Small intestine (tissue), 7 donors: Measurements from ENCODE around the gene RPS16. TPM values are rescaled to one million over a fixed set of nuclear protein-coding genes. Genes with fewer than 3 reads are reported as not detected.

ENCODE experiments used
- DNase-seq, 2 donors: peaks; one replicate each; pipeline versions ENCODE4 v3.0.0 to v3.0.0-alpha.2; 2013
- FAIRE-seq: peaks from 2 replicates; lab custom pipeline; 2012; peaks lifted over from hg19 to GRCh38; lab: Jason Lieb, UNC
- H3K27ac ChIP-seq, 3 donors: one replicate each; pipeline ENCODE4 v1.5.1; 2013; ENCODE audit warnings: low read length in 2 of 3, mild to moderate bottlenecking in 2 of 3, control low read depth in 1 of 3, inconsistent platforms in 1 of 3, low read depth in 1 of 3, moderate library complexity in 1 of 3
- H3K27me3 ChIP-seq, 3 donors: one replicate each; pipeline ENCODE4 v1.6.1; 2013; ENCODE audit warnings: low read length in 3 of 3, inconsistent platforms in 1 of 3; ENCODE audit not compliant: control insufficient read depth in 3 of 3, insufficient read depth in 3 of 3
- H3K36me3 ChIP-seq, 3 donors: one replicate each; pipeline ENCODE4 v1.6.1; 2013; ENCODE audit warnings: low read length in 3 of 3, inconsistent platforms in 1 of 3, low read depth in 1 of 3, mild to moderate bottlenecking in 1 of 3, moderate library complexity in 1 of 3; ENCODE audit not compliant: control insufficient read depth in 3 of 3, insufficient read depth in 2 of 3
- H3K4me1 ChIP-seq, 3 donors: one replicate each; pipeline ENCODE4 v1.6.1; 2013; ENCODE audit warnings: low read length in 2 of 3, inconsistent platforms in 1 of 3, low read depth in 1 of 3, mild to moderate bottlenecking in 1 of 3, moderate library complexity in 1 of 3; ENCODE audit not compliant: control insufficient read depth in 3 of 3, insufficient read depth in 2 of 3
- H3K4me3 ChIP-seq, 3 donors: one replicate each; pipeline ENCODE4 v1.5.1; 2013; ENCODE audit warnings: low read length in 3 of 3, control low read depth in 1 of 3, inconsistent platforms in 1 of 3, low read depth in 1 of 3, mild to moderate bottlenecking in 1 of 3, moderate library complexity in 1 of 3
- H3K9me3 ChIP-seq, 2 donors: one replicate each; pipeline ENCODE4 v1.6.1; 2013; ENCODE audit warnings: low read depth in 1 of 2, low read length in 1 of 2; ENCODE audit not compliant: control insufficient read depth in 2 of 2, insufficient read depth in 1 of 2
- WGBS, 3 donors: extraction: QIAGEN DNeasy Blood & Tissue Kit; methylation state at CpG; one replicate each; pipeline ENCODE4 v1.1.7; 2013; 5-methylcytosine and 5-hydroxymethylcytosine counted together
- polyA plus RNA-seq, 4 donors: library from polyadenylated mRNA; stranded (reverse) in 3 of 4; unstranded in 1 of 4; fragments of 200-250 nt in 3 of 4; fragments of 120-200 nt in 1 of 4; gene quantifications; one replicate each; pipeline versions ENCODE4 v1.2.1 to v1.2.3, GENCODE V29; 2013
- donor health status: healthy with polysubstance abuse.
- donor health status: control.
- donor health status: control.
- donor health status: Bipolar disorder and iron deficiency.
- donor health status: healthy.

Gene RPS16
- polyA plus RNA-seq, 4 donors = 1,341 to 3,643 (median 2,485) TPM

GRCh38 chr19:39384839-39385568, 50.7 kb downstream of the RPS16 start:
- no peaks in the 10 kb centered on the region for H3K27me3 ChIP-seq
- H3K9me3 ChIP-seq = no peaks in the 10 kb centered on the region
- H3K27ac ChIP-seq = no peak overlapping the region
- H3K4me3 ChIP-seq = no peak overlapping the region
- no peak for DNase-seq
- H3K4me1 ChIP-seq = peaks cover 0 to 5% (median 0%) of the 10 kb centered on the region in 3 donors
- no peak for FAIRE-seq
- WGBS, 3 donors = 71 to 81% (median 74%) methylated on average over 9 of the region's 9 CpGs
- peaks cover 10 to 94% (median 11%) of the 10 kb centered on the region in 3 donors for H3K36me3 ChIP-seq

Other genes with a start within 250 kb of the RPS16 start
- 1 to 10 TPM in 1 of 4 donors, under 1 TPM in 2, not detected in 1; 0.13 to 1.2 (median 0.45) TPM for gene NCCRP1, start 239.0 kb downstream of the RPS16 start, polyA plus RNA-seq
- gene SYCN, start 231.7 kb downstream of the RPS16 start, polyA plus RNA-seq = 1 to 10 TPM in 1 of 4 donors, not detected in 3; 2.7 TPM
- gene IFNL3, start 190.9 kb downstream of the RPS16 start, polyA plus RNA-seq = not detected
- gene IFNL4, start 187.1 kb downstream of the RPS16 start, polyA plus RNA-seq = under 1 TPM in 1 of 4 donors, not detected in 3; 0.03 TPM
- gene IFNL2, start 167.6 kb downstream of the RPS16 start, polyA plus RNA-seq = not detected
- not detected for gene IFNL1, start 139.5 kb downstream of the RPS16 start, polyA plus RNA-seq
- under 1 TPM in 3 of 4 donors, not detected in 1; 0.27 to 0.76 (median 0.71) TPM for gene LRFN1, start 115.1 kb downstream of the RPS16 start, polyA plus RNA-seq
- gene GMFG, start 99.9 kb downstream of the RPS16 start, polyA plus RNA-seq = 10 to 100 TPM in 3 of 4 donors, 1 to 10 TPM in 1; 8.1 to 46.2 (median 30.1) TPM
- 10 to 100 TPM; 37.8 to 94.4 (median 56.8) TPM for gene SAMD4B, start 93.5 kb downstream of the RPS16 start, polyA plus RNA-seq
- 10 to 100 TPM; 32.9 to 42.7 (median 37.9) TPM for gene PAF1, start 44.8 kb downstream of the RPS16 start, polyA plus RNA-seq
- gene MED29, start 44.6 kb downstream of the RPS16 start, polyA plus RNA-seq = 10 to 100 TPM; 20.3 to 29.3 (median 23.7) TPM
- 100 to 1,000 TPM; 104 to 365 (median 195) TPM for gene ZFP36, start 29.1 kb downstream of the RPS16 start, polyA plus RNA-seq
- 10 to 100 TPM in 1 of 4 donors, 1 to 10 TPM in 3; 1.9 to 13.2 (median 6.3) TPM for gene PLEKHG2, start 23.3 kb downstream of the RPS16 start, polyA plus RNA-seq
- gene SUPT5H, start 9.6 kb upstream of the RPS16 start, polyA plus RNA-seq = 100 to 1,000 TPM in 3 of 4 donors, 10 to 100 TPM in 1; 95.5 to 283 (median 163) TPM
- 10 to 100 TPM; 33.8 to 62.2 (median 48.4) TPM for gene TIMM50, start 44.9 kb upstream of the RPS16 start, polyA plus RNA-seq
- under 1 TPM in 2 of 4 donors, not detected in 2; 0.15 to 0.40 TPM for gene DLL3, start 63.0 kb upstream of the RPS16 start, polyA plus RNA-seq
- gene SELENOV, start 79.2 kb upstream of the RPS16 start, polyA plus RNA-seq = under 1 TPM in 1 of 4 donors, not detected in 3; 0.32 TPM
- 1 to 10 TPM in 1 of 4 donors, under 1 TPM in 2, not detected in 1; 0.81 to 2.0 (median 0.99) TPM for gene EID2B, start 96.9 kb upstream of the RPS16 start, polyA plus RNA-seq
- 10 to 100 TPM in 3 of 4 donors, 1 to 10 TPM in 1; 9.9 to 13.4 (median 11.9) TPM for gene EID2, start 104.2 kb upstream of the RPS16 start, polyA plus RNA-seq
- not detected for gene LGALS13, start 166.6 kb upstream of the RPS16 start, polyA plus RNA-seq
- not detected for gene LGALS16, start 220.0 kb upstream of the RPS16 start, polyA plus RNA-seq